ENCODE results near the gene CPNE6.

The CPNE6 gene

GRCh38 chr14:24070285-24071143, 848 bp upstream of the CPNE6 start:
- no peak for DNase-seq

GRCh38 chr14:24071836-24072430, 571 bp downstream of the CPNE6 start:
- no peak for DNase-seq

GRCh38 chr14:24072436-24072835, 1.1 kb downstream of the CPNE6 start:
- no peak for DNase-seq

- DNase-seq = no peak
Measured at GRCh38 chr14:24072881-24073877, 1.8 kb downstream of the CPNE6 start.

GRCh38 chr14:24074625-24075484, 3.5 kb downstream of the CPNE6 start:
- no peak for DNase-seq

- DNase-seq = no peak
Measured at GRCh38 chr14:24075485-24076301, 4.3 kb downstream of the CPNE6 start.

- no peak for DNase-seq
Measured at GRCh38 chr14:24076302-24076601, 4.9 kb downstream of the CPNE6 start.

GRCh38 chr14:24077086-24077485, 5.7 kb downstream of the CPNE6 start:
- no peak for DNase-seq

GRCh38 chr14:24078146-24078545, 6.8 kb downstream of the CPNE6 start:
- DNase-seq = no peak

- DNase-seq = no peak
Measured at GRCh38 chr14:24079491-24080141, 8.3 kb downstream of the CPNE6 start.

- no peak for DNase-seq
Measured at GRCh38 chr14:24080142-24080530, 8.8 kb downstream of the CPNE6 start.

- DNase-seq = peak; percentile 66
Measured at GRCh38 chr14:24080888-24081738, 9.8 kb downstream of the CPNE6 start.

- DNase-seq = no peak
Measured at GRCh38 chr14:24081739-24082211, 10.4 kb downstream of the CPNE6 start.

- no peak for DNase-seq
Measured at GRCh38 chr14:24082411-24083080, 11.2 kb downstream of the CPNE6 start.

- DNase-seq = no peak
Measured at GRCh38 chr14:24083462-24083861, 12.1 kb downstream of the CPNE6 start.

- no peak for DNase-seq
Measured at GRCh38 chr14:24084440-24084839, 13.1 kb downstream of the CPNE6 start.

- DNase-seq = no peak
Measured at GRCh38 chr14:24085215-24085614, 13.9 kb downstream of the CPNE6 start.

GRCh38 chr14:24086193-24086955, 15.0 kb downstream of the CPNE6 start:
- DNase-seq = no peak
